GM10248 (cell line): ENCODE data around the gene LRP11.

ENCODE experiments used
- CTCF ChIA-PET: fragments of 300-600 bp; sonication (Branson Sonifier 250); formaldehyde crosslinking; extraction: SDS; loops from one replicate; lab custom pipeline; 2021; ENCODE audit warnings: antibody characterized with exemption; lab: Yijun Ruan, JAX
- POLR2A ChIA-PET: fragments of 350-650 bp; sonication (Branson Sonifier 250); formaldehyde crosslinking; extraction: SDS; loops from one replicate; lab custom pipeline; 2020; ENCODE audit warnings: antibody characterized with exemption; lab: Yijun Ruan, JAX
- DNase-seq: peaks from one replicate; pipeline ENCODE4 v3.0.0; 2012; ENCODE audit errors: extremely low spot score
- CTCF ChIP-seq: IDR thresholded peaks from 2 replicates; pipeline ENCODE4 v1.5.1; 2012; ENCODE audit warnings: mild to moderate bottlenecking, low read depth; ENCODE audit errors: extremely low read depth, missing control alignments, control extremely low read depth

LRP11 gene

GRCh38 chr6:149884215-149884614 is 20.1 kb upstream of the LRP11 start:
- no peak for TF ChIP-seq CTCF
- no peak for DNase-seq
- CTCF ChIA-PET: no interaction called here
- POLR2A ChIA-PET: no interaction called here

GRCh38 chr6:149881860-149882259 is 17.7 kb upstream of the LRP11 start:
- ChIA-PET POLR2A (no interaction called here), CTCF (interaction anchor here (1.0 kb wide), 1 partner anchor 17 kb away, joined by 3 read pairs; no protein-coding TSS in a partner anchor)
- TF ChIP-seq CTCF: no peak
- DNase-seq: no peak

GRCh38 chr6:149881066-149881766 is 17.1 kb upstream of the LRP11 start:
- no peak for TF ChIP-seq CTCF
- POLR2A ChIA-PET: no interaction called here
- CTCF ChIA-PET: no interaction called here

GRCh38 chr6:149877659-149878058 is 13.5 kb upstream of the LRP11 start:
- TF ChIP-seq CTCF: no peak
- ChIA-PET POLR2A (no interaction called here), CTCF (no interaction called here)
- no peak for DNase-seq

More at GRCh38 chr6:149881066-149881766, 17.1 kb upstream of the LRP11 start:
- no peak for DNase-seq

GRCh38 chr6:149876241-149876933 is 12.2 kb upstream of the LRP11 start:
- TF ChIP-seq CTCF: no peak
- ChIA-PET CTCF (no interaction called here), POLR2A (no interaction called here)
- DNase-seq: no peak

GRCh38 chr6:149872233-149872632 is 8.1 kb upstream of the LRP11 start:
- ChIA-PET POLR2A (no interaction called here), CTCF (no interaction called here)
- no peak for TF ChIP-seq CTCF
- DNase-seq: no peak
